ENCODE data around the gene USP38.
"Not testable (repeated sequence)": the region's sequence is repeated elsewhere in the genome, so short reads cannot be mapped to it uniquely, and the experiment has no call there.

The USP38 gene

GRCh38 chr4:143203577-143203976, 18.9 kb downstream of the USP38 start:
- no peak for DNase-seq

GRCh38 chr4:143207555-143207954, 22.8 kb downstream of the USP38 start:
- DNase-seq = no peak

- no peak for DNase-seq
Measured at GRCh38 chr4:143212566-143212965, 27.8 kb downstream of the USP38 start.

DNA sequence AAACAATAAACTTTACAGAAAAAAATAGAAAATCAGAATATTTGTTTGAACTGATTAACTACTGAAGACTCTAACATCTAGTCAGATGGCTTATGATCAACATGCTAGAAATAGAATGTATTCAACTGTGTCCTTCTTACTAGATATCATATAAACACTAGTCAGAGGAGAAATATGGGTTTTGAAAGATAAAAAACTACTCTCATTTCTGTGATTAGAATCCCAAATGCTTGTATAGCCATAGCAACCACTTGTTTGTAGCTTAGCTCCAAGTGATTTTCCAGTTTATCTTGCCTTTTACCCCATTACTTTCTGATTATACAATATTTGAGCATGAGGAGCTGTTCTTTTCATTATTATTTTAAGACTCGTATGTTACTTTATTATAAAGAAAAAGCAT, 31.2 kb downstream of the USP38 start:
- DNase-seq = no peak

DNA sequence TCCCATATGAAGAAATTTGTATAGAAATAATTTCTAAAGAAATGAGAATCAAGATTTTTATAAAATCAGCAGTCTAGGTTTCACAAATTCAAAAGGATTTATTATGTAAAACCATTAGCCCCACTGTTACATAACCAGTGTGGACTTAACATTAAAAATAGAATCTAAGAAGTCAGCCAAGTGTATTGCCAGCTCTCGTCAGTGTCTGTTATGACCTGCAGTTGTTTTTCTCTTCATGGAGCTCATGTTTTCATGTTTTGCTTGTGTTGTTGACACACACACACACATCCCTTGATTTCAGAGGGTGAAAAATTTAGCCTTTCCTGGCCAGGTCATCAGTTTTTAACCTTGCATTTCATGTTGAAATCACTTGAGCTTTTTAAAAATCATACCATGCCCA, 39.5 kb downstream of the USP38 start:
- DNase-seq = no peak

- DNase-seq = no peak
Measured at GRCh38 chr4:143225167-143225566, 40.5 kb downstream of the USP38 start.

DNA sequence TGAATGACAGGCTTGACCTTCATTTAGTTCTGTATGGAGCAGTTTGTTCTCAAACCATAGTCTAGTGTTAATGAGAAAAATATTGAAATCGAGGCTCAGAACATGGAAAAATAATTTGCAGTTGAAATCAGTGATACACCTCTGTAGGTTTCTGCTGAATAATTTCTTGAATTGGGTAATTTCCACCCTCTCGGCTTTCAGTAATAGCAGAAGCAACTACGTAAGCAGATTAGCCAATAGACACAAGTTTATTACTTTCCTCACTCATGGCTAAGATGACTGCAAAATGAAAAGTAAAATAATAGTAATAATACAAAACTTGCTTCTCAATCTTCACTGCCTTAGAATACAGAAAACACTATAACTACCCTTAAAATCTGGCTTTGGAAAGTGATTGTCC, 46.0 kb downstream of the USP38 start:
- DNase-seq = no peak

GRCh38 chr4:143232277-143232676, 47.6 kb downstream of the USP38 start:
- no peak for DNase-seq

GRCh38 chr4:143234153-143234552, 49.4 kb downstream of the USP38 start:
- DNase-seq = no peak

- not testable (repeated sequence) for DNase-seq
Measured at GRCh38 chr4:143237195-143237594, 52.5 kb downstream of the USP38 start.

DNA sequence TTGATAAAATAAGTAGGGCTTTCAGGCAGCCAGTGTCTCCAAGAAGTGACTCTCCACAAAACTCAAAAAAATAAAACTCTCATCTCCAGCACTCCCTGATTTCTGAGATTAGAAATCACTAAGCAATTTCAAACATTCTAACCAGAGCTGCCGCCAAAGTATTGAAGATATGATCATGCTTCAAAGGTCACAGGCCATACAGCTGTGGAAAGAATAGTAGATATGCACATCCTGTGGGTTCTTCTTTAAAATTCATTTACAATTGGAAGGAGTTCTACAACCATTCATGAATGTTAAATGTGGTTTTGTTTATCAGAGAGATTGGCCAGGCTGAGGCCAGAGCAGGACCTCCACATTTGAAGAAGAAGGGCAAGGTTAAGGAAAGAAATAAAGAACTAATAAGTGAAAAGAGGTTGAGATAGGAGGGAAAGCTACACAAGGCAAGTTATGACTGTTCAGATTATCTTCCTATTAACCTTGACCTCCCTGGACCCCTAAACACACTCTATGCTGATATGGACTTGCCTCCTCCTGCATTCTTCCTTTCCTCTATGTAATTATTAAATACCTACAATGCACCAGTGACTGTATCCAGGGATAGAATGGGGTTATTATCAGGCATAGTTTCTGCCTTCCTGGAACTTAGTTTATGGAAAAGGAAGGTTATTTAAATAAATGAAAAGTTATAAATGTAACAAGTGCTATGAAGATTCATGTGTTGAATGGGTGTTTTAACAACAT, 56.4 kb downstream of the USP38 start:
- DNase-seq = no peak

GRCh38 chr4:143241892-143242291, 57.2 kb downstream of the USP38 start:
- no peak for DNase-seq

GRCh38 chr4:143243041-143243440, 58.3 kb downstream of the USP38 start:
- no peak for DNase-seq

DNA sequence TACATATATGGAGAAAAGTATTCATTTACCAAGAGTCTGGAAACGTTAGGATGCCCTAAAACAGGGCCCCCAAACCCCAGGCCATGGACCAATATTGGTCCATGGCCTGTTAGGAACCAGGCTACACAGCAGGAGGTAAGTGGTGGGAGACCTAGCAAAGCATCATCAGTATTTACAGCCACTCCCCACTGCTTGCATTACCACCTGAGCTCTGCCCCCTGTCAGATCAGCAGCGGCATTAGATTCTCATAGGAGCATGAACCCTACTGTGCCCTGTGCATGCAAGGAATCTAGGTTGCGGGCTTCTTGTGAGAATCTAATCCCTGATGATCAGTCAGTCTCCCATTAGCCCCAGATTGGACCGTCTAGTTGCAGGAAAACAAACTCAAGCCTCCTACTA, 62.3 kb downstream of the USP38 start:
- DNase-seq = no peak

DNA sequence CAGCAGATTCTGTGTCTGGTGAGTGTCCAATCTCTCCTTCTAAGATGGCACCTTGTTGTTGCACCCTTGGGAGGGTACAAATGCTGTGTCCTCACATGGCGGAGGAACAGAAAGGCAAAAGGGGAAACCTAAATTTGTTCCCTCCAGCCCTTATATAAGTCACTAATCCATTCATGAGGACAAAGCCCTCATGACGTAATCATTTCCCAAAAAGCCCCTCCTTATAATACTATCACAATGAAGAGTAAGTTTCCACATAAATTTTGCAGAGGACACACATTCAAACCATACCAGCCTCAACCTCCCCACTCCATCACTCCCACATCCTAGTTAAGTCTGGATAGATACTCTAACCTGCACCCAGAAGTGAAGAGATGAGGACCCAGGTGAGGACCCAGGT, 63.1 kb downstream of the USP38 start:
- no peak for DNase-seq

- DNase-seq = no peak
Measured at GRCh38 chr4:143248827-143249226, 64.1 kb downstream of the USP38 start.

- DNase-seq = no peak
Measured at GRCh38 chr4:143250617-143251016, 65.9 kb downstream of the USP38 start.

DNA sequence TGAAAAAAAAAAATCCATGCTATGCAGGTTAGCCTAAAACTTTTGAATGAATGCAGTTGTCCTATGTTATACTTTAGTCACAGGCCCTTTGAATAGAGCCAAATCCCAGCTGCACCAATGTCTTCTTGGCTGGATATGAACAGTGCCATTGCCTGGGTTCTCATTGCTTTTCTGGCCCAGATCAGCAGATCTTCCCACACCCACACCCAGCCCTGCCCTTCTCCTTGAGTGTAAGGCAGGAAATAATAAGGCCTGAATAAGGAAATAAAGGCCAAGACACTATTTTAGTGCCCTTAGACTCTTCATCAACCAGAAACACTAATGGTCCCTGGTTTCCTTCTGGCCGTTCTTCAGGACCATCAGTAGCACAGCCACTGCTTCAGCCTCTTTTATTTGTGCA, 66.6 kb downstream of the USP38 start:
- no peak for DNase-seq

- no peak for DNase-seq
Measured at GRCh38 chr4:143251779-143252178, 67.1 kb downstream of the USP38 start.

- no peak for DNase-seq
Measured at GRCh38 chr4:143252478-143252877, 67.8 kb downstream of the USP38 start.

- no peak for DNase-seq
Measured at GRCh38 chr4:143253166-143253565, 68.4 kb downstream of the USP38 start.

DNA sequence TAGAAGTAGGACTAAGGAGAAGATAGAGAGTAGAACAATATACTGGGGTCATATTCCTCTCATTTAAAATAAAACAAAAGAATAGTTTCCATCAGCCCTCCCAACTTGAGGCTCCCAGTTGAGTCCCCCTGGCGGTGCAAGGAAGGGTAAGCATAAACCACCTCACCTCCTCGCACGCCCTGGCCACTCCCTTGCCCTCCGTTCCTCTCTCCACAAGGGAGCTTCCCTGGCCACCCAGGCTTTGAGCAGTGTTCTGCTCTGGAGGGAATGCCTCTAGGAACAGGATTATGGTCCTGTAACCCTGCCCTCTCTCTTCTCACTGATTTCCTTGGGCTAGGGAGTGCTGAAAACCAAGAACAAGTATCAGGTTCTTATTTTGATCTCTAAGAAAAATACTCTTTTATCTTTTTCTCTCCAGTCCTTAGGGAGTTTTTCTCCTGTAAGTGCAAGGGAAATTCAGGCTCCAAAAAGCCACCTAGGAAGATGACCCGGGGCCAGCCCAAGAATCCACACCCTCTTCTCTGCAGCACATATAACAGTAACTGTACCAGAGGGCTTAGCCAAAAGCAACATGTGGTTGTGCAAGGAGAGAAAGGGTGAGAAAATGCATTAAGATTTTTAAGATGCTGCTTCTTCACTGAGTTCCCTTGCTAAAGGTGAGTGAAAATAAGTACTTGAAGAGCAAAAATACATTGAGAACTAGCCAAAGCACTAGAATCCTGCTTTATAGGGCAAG, 69.9 kb downstream of the USP38 start:
- DNase-seq = no peak

- DNase-seq = no peak
Measured at GRCh38 chr4:143256456-143256855, 71.7 kb downstream of the USP38 start.

Data from nucleus accumbens (tissue), 56 donors.